OCI-LY7 (cell line): ENCODE data around the gene KMT2B. TPM values are rescaled to one million over a fixed set of nuclear protein-coding genes. Genes with fewer than 3 reads are reported as not detected.

Source experiments
- BruUV-seq: library from RNA; stranded (reverse); fragments of 400-500 nt; replicated peaks from 2 replicates; lab custom pipeline; 2021; lab: Mats Ljungman, UMichigan
- CTCF ChIA-PET: fragments of 300-600 bp; sonication (Branson Sonifier 250); formaldehyde crosslinking; loops from one replicate; lab custom pipeline; 2022; ENCODE audit warnings: antibody characterized with exemption; ENCODE audit not compliant: unreplicated experiment; lab: Charles Lee
- POLR2A ChIA-PET: fragments of 300-600 bp; sonication (Branson Sonifier 250); formaldehyde crosslinking; loops from one replicate; lab custom pipeline; 2022; ENCODE audit warnings: antibody characterized with exemption; lab: Charles Lee
- DNase-seq: peaks from one replicate; pipeline ENCODE4 v3.0.0-alpha.2; 2015; ENCODE audit warnings: low spot score
- H2AFZ ChIP-seq: fragments of 200-600 bp; sonication (generic), shearing (Covaris generic); 2 replicates; pipeline ENCODE4 v1.6.1; 2014; ENCODE audit warnings: mild to moderate bottlenecking, antibody characterized with exemption, low read length, moderate library complexity
- H3K27ac ChIP-seq: fragments of 200-600 bp; sonication (generic); 2 replicates; pipeline ENCODE4 v1.5.1; 2014; ENCODE audit warnings: mixed run types, low read depth, mild to moderate bottlenecking, moderate library complexity, low read length, inconsistent platforms; ENCODE audit not compliant: poor library complexity, severe bottlenecking
- H3K36me3 ChIP-seq: fragments of 200-600 bp; sonication (generic); 2 replicates; pipeline ENCODE4 v1.6.1; 2014; ENCODE audit warnings: mild to moderate bottlenecking, antibody characterized with exemption, low read length, moderate library complexity, mixed read lengths; ENCODE audit not compliant: insufficient read depth
- H3K4me1 ChIP-seq: fragments of 200-600 bp; sonication (generic); 2 replicates; pipeline ENCODE4 v1.5.1; 2014; ENCODE audit warnings: mild to moderate bottlenecking, low read length; ENCODE audit not compliant: insufficient read depth, poor library complexity, severe bottlenecking
- H3K4me2 ChIP-seq: fragments of 200-600 bp; sonication (generic); 2 replicates; pipeline ENCODE4 v1.6.1; 2014; ENCODE audit warnings: mild to moderate bottlenecking, low read length
- H3K4me3 ChIP-seq: fragments of 200-600 bp; sonication (generic); 2 replicates; pipeline ENCODE4 v1.5.1; 2014; ENCODE audit warnings: mild to moderate bottlenecking, low read depth, low read length; ENCODE audit not compliant: poor library complexity, severe bottlenecking
- H3K79me2 ChIP-seq: fragments of 200-600 bp; sonication (generic); 2 replicates; pipeline ENCODE4 v1.6.1; 2016; ENCODE audit warnings: low read depth, mild to moderate bottlenecking, low read length, moderate library complexity, mixed read lengths; ENCODE audit not compliant: insufficient read depth
- H3K9me2 ChIP-seq: fragments of 200-600 bp; sonication (generic); 2 replicates; pipeline ENCODE4 v1.6.1; 2016; ENCODE audit warnings: mild to moderate bottlenecking, low read length, mixed read lengths; ENCODE audit not compliant: insufficient read depth
- H3K9me3 ChIP-seq: fragments of 200-600 bp; sonication (generic); 2 replicates; pipeline ENCODE4 v1.6.1; 2014; ENCODE audit warnings: mild to moderate bottlenecking, mixed run types, low read length, mixed read lengths
- H4K20me1 ChIP-seq: fragments of 200-600 bp; sonication (generic); 2 replicates; pipeline ENCODE4 v1.6.1; 2014; ENCODE audit warnings: mild to moderate bottlenecking, antibody characterized with exemption, low read length, moderate library complexity, mixed read lengths; ENCODE audit not compliant: insufficient read depth
- EZH2phosphoT487 ChIP-seq: fragments of 200-600 bp; sonication (generic); IDR thresholded peaks from 2 replicates; pipeline ENCODE4 v1.6.1; 2018; ENCODE audit warnings: low read depth, borderline replicate concordance, mild to moderate bottlenecking, mixed run types, antibody characterized with exemption, low read length, moderate library complexity, mixed read lengths
- intact Hi-C: fragments of 100-400 bp; cut with micrococcal nuclease; formaldehyde crosslinking; loops from one replicate; pipeline ENCODE4 v1.10.0; 2022; ENCODE audit not compliant: unreplicated experiment
- total RNA-seq, 2 experiments: library from RNA; depleted of rRNA in 1 of 2; stranded (reverse); fragments of >200 nt in 1 of 2; shearing (Covaris generic) in 1 of 2; gene quantifications; 2 replicates each; pipeline ENCODE4 v1.2.3, GENCODE V29; 2014 to 2022
- TF ChIP-seq, protein P1 (sequence below): fragments of 200-600 bp; sonication (generic); conservative IDR thresholded peaks from 2 replicates; pipeline ENCODE4 v1.5.1; 2014; ENCODE audit warnings: mild to moderate bottlenecking, antibody characterized with exemption, low read length, moderate library complexity, mixed read lengths

Gene KMT2B
- total RNA-seq, 2 experiments from 2014 or later: 25.2 to 56.2 TPM

DNA sequence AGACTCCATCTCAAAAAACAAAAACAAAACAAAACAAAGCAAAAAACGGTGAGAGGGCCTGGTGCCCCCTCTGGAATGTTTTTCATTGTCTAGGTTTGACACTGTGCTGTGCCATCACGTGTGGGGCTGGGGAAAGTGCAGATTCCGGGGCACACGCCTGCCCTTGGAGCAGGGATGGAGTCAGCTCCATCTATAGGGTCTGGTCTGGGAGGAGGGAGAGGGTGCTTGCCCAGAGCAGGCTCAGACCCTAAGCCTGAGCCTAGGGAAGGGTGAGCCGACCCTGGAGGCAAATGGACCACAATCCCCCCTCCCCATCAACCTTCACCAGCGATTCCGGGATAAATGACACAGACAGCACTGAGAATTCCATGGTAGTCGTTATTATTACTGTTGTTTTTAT, 24.4 kb upstream of the KMT2B start:
- TF ChIP-seq, protein P1, sequence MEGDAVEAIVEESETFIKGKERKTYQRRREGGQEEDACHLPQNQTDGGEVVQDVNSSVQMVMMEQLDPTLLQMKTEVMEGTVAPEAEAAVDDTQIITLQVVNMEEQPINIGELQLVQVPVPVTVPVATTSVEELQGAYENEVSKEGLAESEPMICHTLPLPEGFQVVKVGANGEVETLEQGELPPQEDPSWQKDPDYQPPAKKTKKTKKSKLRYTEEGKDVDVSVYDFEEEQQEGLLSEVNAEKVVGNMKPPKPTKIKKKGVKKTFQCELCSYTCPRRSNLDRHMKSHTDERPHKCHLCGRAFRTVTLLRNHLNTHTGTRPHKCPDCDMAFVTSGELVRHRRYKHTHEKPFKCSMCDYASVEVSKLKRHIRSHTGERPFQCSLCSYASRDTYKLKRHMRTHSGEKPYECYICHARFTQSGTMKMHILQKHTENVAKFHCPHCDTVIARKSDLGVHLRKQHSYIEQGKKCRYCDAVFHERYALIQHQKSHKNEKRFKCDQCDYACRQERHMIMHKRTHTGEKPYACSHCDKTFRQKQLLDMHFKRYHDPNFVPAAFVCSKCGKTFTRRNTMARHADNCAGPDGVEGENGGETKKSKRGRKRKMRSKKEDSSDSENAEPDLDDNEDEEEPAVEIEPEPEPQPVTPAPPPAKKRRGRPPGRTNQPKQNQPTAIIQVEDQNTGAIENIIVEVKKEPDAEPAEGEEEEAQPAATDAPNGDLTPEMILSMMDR: no peak
- no peak for TF ChIP-seq EZH2phosphoT487
- DNase-seq: no peak
- H3K9me3 ChIP-seq: no peaks in the 10 kb centered on the region
- H3K27ac ChIP-seq: no peak overlapping the region
- H4K20me1 ChIP-seq: no peaks in the 10 kb centered on the region
- no peaks in the 10 kb centered on the region for H3K79me2 ChIP-seq
- no peak overlapping the region for H3K4me3 ChIP-seq
- H2AFZ ChIP-seq: no peak overlapping the region
- intact Hi-C loops: loop anchor here (1.0 to 5.0 kb wide), 3 partner anchors 24 to 146 kb away; partner anchors contain the start of gene TMEM147
- no peaks in the 10 kb centered on the region for H3K36me3 ChIP-seq
- H3K9me2 ChIP-seq: no peaks in the 10 kb centered on the region
- ChIA-PET CTCF (no interaction called here), POLR2A (no interaction called here)
- H3K4me1 ChIP-seq: no peaks in the 10 kb centered on the region
- no peak overlapping the region for H3K4me2 ChIP-seq
- no TSS peak for BruUV-seq

DNA sequence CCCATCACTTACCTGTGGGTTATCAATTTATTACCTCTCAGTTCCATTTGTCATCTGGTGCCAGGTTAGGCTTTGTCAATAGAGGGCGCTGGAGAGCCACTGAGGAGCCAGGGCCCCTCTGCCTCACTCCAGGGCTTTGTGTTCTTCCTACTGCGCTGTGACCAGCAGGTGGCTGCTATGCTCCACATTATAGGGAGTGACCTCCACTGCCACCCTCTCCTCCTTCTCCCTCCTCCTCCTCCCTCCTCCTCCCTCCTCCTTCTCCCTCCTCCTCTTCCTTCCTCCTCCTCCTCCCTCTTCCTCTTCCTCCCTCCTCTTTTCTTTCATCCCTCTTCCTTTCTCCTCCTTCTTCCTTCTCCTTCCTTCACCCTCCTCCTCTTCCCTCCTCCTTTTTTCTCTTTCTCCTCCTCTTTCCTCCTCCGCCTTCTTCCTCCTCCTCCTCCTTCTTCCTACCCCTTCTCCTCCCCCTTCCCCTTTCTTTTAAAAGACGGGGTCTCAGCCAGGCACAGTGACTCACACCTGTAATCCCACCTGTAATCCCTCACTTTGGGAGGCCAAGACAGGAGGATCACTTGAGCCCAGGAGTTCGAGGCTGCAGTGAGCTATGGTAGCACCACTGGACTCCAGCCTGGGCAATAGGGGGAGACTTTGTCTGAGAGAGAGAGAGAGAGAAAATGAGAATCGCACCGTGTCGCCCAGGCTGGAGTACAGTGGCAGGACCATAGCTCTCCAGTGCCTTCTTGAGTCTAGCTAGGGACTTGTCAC, 23.8 kb upstream of the KMT2B start:
- peak; percentile 92 for DNase-seq
- Histone ChIP-seq H3K4me3 (no peak overlapping the region), H4K20me1 (no peaks in the 10 kb centered on the region), H3K4me2 (no peak overlapping the region), H3K9me2 (no peaks in the 10 kb centered on the region), H2AFZ (no peak overlapping the region), H3K4me1 (no peaks in the 10 kb centered on the region), H3K9me3 (no peaks in the 10 kb centered on the region), H3K27ac (no peak overlapping the region), H3K36me3 (no peaks in the 10 kb centered on the region), H3K79me2 (no peaks in the 10 kb centered on the region)
- ChIA-PET CTCF (interaction anchor here (1.2 kb wide), 1 partner anchor 20 kb away, joined by 7 read pairs; no protein-coding TSS in a partner anchor), POLR2A (interaction anchor here (0.6 kb wide), 1 partner anchor 590 kb away, joined by 3 read pairs; no protein-coding TSS in a partner anchor)
- intact Hi-C loops: loop anchor here (1.0 to 5.0 kb wide), 5 partner anchors 23 to 237 kb away; partner anchors contain the start of gene TMEM147
- BruUV-seq: no TSS peak
- TF ChIP-seq, protein P1: peak; percentile 99
- no peak for TF ChIP-seq EZH2phosphoT487

DNA sequence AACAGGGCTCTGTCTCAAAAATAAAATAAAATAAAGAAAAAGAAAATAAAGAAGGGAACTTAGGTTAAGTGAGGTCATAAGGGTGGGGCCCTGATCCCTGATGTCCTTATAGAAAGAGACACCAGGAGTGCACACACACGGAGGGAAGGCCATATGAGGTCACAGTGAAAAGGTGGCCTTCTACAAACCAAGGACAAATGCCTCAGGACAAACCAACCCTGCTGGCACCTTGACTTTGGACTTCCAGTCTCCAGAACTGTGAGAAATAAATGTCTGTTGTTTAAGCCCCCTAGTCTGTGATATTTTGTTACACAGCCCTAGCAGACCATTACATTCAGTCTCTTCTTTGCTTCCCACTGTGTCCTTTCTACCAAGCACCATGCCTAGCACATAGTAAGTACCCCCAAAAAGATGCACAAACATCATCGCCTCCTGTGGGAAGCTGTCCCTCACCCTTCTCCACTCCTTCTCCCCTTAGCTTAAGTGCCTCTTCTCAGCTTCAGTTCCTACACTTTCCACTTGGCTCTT, 21.8 kb upstream of the KMT2B start:
- CTCF ChIA-PET: no interaction called here
- intact Hi-C loops: no loop called here

More for the DNA sequence above, 21.8 kb upstream of the KMT2B start:
- Histone ChIP-seq H3K4me2 (no peak overlapping the region), H3K4me3 (no peak overlapping the region), H3K27ac (no peak overlapping the region), H3K9me2 (no peaks in the 10 kb centered on the region), H4K20me1 (no peaks in the 10 kb centered on the region), H2AFZ (no peak overlapping the region), H3K4me1 (no peaks in the 10 kb centered on the region), H3K36me3 (no peaks in the 10 kb centered on the region), H3K79me2 (no peaks in the 10 kb centered on the region), H3K9me3 (no peaks in the 10 kb centered on the region)
- no TSS peak for BruUV-seq
- POLR2A ChIA-PET: no interaction called here
- no peak for DNase-seq
- no peak for TF ChIP-seq EZH2phosphoT487
- TF ChIP-seq, protein P1: no peak
